Measurements from ENCODE around the gene PLD3.
"Not testable (repeated sequence)": the region's sequence is repeated elsewhere in the genome, so short reads cannot be mapped to it uniquely, and the experiment has no call there.

The PLD3 gene

DNA sequence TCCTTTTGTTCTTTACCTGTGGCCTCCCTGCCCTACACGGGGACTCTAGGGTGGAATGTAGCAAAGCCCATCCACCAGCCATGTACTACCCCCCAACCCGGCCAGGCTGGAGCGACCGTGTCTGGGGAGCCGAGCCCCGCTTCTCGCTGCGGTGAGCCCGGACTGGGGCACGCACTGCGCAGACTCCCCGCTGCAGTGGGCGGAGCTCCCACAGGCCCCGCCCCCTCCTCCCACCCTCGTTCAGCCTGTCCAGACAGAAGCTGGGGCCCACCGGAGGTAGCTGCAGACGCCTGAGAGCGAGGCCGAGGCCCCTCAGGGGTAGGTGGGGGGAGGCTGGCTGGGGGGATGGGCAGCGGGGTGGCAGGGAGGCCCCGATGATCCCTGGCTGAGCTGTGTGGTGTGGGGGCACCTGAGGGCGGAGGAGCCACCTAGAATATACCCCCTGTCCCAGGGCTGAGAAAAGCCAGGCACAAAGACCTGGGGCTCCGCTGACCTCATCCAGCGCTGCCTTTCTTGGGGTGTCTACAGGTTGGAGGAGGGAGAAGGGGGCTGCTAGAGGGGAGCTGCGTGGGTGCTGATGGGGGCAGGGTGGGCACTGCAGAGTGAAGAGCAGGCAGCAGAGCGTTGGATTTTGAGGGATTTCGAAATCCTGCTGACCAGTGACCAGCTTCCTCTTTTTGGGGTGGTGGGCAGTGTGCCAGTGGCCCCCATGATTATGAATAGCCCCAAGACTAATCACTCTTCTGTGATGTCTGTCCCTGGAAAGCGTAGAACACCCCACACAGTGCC, 17.3 kb downstream of the PLD3 start:
- peak; percentile 87 for DNase-seq

DNA sequence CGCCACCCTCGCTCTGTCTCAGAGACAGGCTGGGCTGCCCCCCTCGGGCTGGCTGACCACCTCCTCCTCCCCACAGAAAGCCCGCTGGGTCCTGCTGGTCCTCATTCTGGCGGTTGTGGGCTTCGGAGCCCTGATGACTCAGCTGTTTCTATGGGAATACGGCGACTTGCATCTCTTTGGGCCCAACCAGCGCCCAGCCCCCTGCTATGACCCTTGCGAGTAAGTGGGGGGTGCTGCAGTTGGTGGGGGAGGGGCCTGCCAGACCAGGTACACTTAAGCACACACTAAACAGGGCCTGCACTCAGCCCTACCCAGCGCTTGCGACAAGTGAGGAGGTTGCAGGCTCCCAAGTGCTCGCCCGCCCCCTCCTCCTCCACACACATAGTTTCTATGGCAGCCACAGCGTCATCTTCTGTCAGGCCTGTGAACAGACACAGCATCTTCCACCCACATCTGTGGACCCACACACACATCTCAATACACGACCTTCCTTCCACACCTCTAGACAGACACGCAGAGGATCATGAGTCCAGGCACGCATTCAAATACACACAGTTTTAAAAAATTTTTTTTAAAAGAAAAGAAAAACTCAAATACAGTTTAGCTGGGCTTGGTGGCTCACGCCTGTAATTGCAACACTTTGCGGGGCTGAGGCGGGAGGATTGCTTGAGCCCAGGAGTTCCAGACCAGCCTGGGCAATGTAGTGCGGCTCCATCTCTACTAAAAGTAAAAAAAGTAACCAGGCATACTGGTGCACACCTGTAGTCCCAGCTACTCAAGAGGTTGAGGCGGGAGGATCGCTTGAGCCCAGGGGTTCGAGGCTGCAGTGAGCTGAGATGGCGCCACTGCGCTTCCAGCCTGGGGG, 18.4 kb downstream of the PLD3 start:
- DNase-seq = peak; percentile 89

DNA sequence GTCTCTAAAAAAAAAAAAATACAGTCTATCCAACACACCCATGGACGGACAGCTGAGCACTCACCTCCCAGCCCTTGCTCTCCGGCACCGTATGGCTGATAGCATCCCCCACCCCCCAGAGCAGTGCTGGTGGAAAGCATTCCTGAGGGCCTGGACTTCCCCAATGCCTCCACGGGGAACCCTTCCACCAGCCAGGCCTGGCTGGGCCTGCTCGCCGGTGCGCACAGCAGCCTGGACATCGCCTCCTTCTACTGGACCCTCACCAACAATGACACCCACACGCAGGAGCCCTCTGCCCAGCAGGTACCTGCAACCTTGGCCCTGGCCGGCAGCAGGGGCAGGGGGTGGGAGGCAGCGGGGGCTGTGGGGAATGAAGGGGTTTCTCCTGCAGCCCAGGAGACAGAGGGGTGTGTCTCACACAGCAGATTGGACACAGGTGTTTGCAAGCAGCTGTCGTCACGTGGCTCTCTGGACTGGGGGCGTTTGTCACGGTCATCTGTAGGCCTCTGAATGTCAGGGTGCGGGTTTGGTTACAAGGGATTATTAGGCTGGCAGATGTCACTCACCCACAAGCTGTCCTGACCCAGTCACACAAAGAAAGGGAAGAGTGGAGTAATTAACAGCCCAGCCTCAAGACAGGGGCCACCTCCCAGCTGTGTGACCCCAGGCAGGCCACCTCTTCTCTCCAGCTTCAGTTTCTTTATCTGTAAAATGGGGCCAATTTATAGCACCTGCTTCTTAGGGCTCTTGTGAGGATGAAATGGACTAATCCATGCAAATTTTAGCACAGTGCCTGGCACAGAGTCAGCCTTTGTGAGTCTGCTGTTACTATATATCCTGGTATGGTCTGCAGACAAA, 19.3 kb downstream of the PLD3 start:
- no peak for DNase-seq

GRCh38 chr19:40369797-40370196, 21.3 kb downstream of the PLD3 start:
- no peak for DNase-seq

GRCh38 chr19:40370253-40370652, 21.8 kb downstream of the PLD3 start:
- not testable (repeated sequence) for DNase-seq

GRCh38 chr19:40370997-40371801, 22.7 kb downstream of the PLD3 start:
- DNase-seq = no peak

DNA sequence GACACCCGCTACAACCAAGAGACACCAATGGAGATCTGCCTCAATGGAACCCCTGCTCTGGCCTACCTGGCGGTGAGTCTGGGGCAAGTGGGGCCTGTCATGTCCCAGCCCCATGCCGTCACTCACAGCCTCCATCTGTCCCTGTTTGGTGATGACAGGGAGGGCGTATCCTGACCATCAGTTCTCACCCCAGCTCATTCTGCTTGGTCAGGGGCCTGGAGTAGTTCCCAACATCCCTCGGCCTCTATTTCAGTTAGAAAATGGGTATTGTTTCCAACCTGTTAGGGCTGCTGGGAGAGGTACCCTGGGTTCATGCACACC, 23.3 kb downstream of the PLD3 start:
- no peak for DNase-seq

DNA sequence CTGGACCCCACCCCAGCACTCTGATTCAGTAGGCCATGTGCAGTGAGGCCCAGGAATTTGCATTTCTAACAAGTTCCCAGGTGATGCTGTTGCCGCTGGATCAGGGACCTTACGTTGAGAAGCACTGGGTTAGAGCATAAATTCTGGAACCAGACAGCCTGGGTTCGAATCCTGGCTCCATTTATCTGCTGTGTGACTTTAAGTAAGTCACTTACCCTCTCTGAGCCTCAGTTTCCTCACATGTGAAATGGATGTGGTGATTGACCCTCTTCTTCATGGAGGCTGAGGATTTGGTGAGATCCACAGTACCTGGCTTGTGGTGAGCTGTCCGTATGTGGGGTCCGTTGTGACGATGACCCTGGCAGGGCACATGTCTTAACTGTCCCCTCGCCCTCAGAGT, 25.6 kb downstream of the PLD3 start:
- DNase-seq = no peak

GRCh38 chr19:40376286-40376862, 27.9 kb downstream of the PLD3 start:
- DNase-seq = no peak

DNA sequence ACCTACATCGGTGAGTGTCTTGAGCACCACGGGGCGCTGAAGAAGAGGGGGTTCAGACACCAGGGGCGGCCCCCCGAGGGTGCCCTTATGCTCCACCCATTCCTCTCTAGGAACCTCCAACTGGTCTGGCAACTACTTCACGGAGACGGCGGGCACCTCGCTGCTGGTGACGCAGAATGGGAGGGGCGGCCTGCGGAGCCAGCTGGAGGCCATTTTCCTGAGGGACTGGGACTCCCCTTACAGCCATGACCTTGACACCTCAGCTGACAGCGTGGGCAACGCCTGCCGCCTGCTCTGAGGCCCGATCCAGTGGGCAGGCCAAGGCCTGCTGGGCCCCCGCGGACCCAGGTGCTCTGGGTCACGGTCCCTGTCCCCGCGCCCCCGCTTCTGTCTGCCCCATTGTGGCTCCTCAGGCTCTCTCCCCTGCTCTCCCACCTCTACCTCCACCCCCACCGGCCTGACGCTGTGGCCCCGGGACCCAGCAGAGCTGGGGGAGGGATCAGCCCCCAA, 29.4 kb downstream of the PLD3 start:
- no peak for DNase-seq

- no peak for DNase-seq
Measured at GRCh38 chr19:40378509-40378908, 30.0 kb downstream of the PLD3 start.

DNA sequence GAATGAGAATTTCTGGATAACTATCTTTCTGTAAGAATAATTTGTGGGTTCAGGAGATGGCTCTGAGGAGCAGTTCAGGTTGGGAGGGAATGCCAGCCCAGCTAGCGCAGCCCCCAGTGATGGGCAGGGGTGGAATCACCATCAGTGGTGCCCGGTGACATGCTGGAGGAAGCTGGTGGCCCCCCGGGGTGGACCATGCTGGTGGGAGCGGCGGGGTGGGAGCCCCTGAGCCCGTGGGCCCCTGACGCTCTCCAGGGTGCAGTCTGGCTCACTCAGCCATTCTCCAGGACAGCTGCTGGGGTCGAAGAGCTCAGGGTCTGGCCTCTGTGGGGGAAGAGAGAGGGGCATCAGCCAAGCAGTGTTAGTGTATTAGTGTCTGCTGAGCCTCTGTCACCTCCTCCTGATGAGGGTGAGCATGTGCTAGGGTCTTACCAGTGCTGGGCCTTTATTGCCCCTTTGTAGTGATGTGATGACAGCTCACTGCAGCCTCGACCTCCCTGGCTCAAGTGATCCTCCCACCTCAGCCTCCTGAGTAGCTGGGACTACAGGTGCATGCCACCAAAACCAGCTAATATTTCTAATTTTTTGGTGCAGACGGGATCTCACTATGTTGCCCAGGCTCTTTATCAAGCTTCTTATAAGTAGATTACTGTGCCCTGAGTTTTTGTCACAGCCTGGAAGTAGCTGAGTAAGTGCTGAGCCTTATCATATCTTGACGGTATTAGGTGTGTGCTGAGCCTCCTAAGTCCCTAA, 31.1 kb downstream of the PLD3 start:
- DNase-seq = no peak

DNA sequence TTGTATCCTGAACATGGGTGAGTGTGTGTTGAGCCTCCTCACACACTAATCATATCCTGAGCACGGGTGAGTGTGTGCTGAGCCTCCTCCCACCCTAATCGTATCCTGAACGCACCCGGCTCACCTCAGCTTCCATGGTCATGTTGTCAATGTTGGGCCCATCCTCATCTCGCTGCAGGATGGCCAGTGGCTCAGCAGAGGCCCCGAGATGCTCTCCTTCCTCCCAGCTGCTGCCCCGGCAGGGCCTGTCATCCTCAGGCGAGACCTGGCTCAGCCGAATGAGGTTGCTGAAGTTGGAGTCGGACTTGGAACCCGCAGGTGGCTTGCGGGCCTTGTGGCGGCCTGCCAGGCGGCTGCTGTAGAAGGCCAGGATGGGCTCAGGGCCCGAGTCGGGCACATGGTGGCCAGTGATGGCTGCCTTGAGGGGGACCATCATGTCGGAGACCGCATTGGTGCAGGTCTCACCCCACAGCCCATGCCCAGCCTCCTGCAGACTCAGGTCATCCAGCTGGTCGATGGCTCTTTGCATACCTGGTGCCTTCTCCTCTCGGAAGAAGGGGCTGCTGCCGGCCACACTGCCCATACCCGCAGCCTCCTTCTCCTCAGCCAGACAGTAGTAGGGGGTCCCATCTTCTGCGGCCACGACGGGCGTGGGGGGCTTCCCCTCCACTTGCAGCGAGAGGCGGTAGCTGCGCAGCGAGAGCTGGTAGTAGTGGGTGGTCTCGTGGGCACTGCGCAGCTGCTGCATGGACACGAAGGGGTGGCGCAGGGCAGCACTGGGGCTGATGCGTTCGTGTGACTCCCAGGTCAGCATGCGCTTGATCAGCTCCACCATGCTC, 31.9 kb downstream of the PLD3 start:
- no peak for DNase-seq

DNA sequence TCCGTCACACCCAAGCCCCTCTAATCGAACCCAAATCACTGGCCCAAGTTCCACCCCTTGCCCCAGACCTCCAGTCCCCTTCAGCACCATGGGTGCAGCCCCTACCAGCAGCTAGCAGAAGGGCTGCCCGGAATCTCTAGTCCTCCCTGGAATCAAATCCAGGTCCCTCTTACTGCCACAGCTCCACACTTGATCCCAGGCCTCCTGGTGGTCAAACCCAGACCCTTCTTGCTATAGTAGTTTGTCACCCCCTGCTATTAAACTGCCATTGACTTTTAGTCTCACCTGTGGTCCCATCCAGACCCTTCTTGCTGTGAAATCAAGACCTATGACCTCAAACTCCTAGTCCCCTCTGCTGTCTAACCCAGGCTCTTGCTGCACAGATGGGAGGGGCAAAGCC, 32.8 kb downstream of the PLD3 start:
- DNase-seq = no peak

DNA sequence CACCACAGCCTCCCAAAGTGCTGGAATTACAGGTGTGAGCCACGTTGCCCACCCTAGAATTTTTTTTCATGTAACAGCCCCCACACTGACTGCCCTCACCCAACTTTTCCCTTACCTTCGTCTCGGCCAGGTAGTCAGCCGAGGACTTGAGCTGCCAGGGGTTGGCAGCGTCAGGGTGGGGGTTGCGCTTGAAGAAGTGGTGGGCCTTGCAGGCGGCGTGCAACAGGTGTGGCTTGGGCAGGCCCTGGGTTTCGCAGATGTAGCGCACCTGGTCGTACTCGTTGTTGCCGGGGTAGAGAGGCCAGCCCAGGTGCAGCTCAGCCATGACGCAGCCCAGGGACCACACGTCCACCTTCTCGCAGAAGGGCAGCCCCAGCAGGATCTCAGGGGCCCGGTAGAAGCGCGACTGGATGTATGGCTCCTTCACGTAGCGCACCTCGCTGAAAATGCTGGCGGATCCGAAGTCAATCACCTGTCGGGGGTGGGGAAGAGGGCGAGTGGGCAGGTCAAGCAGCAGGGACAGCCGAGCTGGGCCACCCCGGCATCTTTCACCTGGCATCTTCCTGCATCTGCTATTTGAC, 35.3 kb downstream of the PLD3 start:
- no peak for DNase-seq

DNA sequence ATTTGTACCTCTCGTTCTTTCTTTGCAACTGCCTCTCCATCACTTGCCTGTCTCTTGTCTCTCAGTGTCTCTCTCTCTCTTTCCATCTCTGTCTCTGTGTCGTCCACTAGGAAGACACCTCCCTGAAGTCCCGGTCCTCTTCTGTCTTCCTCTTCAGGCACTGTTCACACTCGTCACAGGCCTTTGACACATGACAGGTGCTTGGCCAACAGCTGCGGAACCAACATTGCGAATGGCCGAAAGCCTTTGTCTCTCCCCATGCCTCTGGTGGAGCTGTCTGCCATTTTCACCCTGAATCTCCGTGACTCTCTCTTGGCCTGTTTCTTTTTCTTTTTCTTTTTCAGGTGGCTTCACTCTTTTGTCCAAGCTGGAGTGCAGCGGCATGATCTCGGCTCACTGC, 38.7 kb downstream of the PLD3 start:
- DNase-seq = no peak

DNA sequence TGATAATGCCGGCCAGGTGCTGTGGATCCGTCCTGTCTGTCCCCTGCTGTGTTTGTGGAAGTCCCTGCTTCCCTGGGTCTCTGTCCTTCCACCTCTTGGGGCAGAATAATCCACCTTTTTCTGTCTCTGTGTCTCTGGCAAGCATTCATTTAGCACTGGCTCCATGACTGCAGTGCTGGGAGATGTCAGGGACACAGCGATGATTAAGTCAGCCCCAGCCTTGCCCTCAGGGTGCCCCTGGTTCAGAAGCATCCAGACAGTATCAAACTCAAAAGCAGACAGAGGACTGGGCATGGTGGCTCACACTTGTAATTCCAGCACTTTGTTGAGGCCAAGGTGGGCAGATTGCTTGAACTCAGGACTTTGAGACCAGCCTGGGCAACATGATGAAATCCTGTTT, 40.0 kb downstream of the PLD3 start:
- no peak for DNase-seq

GRCh38 chr19:40389404-40390083, 41.0 kb downstream of the PLD3 start:
- DNase-seq = no peak

GRCh38 chr19:40390084-40390742, 41.7 kb downstream of the PLD3 start, which contains the start of gene HIPK4:
Gene HIPK4 (minus strand): TSS chr19:40390181. CDS start chr19:40389902, 279 bp downstream.
- no peak for DNase-seq

Measured in retina (tissue), 1 donor.